ENCODE measurements around the gene PRKACB. TPM values are rescaled to one million over a fixed set of nuclear protein-coding genes. Genes with fewer than 3 reads are reported as not detected.

Gene PRKACB
- total and polyA plus RNA-seq, 4 donors, result 5.9 to 18.2 (median 8.9) TPM

DNA sequence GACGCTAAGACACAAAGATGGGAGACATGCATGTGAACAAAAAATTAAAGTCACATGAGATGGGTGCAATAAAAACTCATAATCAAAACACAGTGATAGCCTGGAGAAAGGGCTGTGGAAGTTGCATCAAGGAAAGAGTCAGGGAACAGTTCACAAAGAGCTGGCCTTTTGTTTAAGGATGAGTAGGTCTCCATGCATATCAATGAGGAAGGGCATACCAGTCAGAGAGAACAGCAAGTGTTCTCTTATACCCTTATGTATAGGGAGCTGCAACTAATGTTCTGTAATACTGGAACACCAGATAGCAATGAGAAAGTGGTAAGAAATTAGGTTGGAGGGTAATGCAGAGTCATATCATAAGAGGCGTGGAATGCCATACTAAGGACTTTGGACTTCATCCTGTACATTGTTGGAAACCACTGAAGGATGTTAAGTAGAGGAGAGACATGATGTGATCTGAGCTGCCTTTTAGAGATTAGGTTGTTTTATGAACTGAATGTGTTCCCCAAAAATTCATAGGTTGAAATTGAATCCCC, 110.7 kb downstream of the PRKACB start:
- H3K4me1 ChIP-seq (ENCODE audit: control insufficient read depth in 4 of 4, insufficient read depth in 4 of 4, low read length in 3 of 4), result no peaks in the 10 kb centered on the region
- no peak overlapping the region for H3K27ac ChIP-seq (ENCODE audit: low read depth in 1 of 2, low read length in 2 of 2)
- H3K9ac ChIP-seq (ENCODE audit: low read depth in 1 of 2, low read length in 2 of 2), result no peak overlapping the region
- H3K4me3 ChIP-seq (ENCODE audit: low read depth in 1 of 3, low read length in 3 of 3), result no peak overlapping the region
- no peaks in the 10 kb centered on the region for H3K36me3 ChIP-seq (ENCODE audit: control insufficient read depth in 4 of 4, insufficient read depth in 3 of 4, low read depth in 1 of 4, low read length in 3 of 4)
- TF ChIP-seq MAX (IDR thresholded peaks at IDR 0.05) (no peak), FOXA2 (IDR thresholded peaks at IDR 0.05) (no peak), TAF1 (conservative IDR thresholded peaks at IDR 0.05) (no peak), EGR1 (IDR thresholded peaks at IDR 0.05; ENCODE audit: low read depth in 2 of 2) (no peak), JUND (IDR thresholded peaks at IDR 0.05) (no peak)
- TF ChIP-seq, protein P1, sequence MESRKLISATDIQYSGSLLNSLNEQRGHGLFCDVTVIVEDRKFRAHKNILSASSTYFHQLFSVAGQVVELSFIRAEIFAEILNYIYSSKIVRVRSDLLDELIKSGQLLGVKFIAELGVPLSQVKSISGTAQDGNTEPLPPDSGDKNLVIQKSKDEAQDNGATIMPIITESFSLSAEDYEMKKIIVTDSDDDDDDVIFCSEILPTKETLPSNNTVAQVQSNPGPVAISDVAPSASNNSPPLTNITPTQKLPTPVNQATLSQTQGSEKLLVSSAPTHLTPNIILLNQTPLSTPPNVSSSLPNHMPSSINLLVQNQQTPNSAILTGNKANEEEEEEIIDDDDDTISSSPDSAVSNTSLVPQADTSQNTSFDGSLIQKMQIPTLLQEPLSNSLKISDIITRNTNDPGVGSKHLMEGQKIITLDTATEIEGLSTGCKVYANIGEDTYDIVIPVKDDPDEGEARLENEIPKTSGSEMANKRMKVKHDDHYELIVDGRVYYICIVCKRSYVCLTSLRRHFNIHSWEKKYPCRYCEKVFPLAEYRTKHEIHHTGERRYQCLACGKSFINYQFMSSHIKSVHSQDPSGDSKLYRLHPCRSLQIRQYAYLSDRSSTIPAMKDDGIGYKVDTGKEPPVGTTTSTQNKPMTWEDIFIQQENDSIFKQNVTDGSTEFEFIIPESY (IDR thresholded peaks at IDR 0.05), result no peak
- no peaks in the 10 kb centered on the region for H3K27me3 ChIP-seq (ENCODE audit: control insufficient read depth in 4 of 4, insufficient read depth in 4 of 4, low read length in 3 of 4)
- H3K9me3 ChIP-seq (ENCODE audit: control insufficient read depth in 4 of 4, low read length in 3 of 4), result peaks cover 0 to 2% (median 0%) of the 10 kb centered on the region in 4 donors
- no peak for DNase-seq (ENCODE audit: low spot score)
- 91% methylated on average over 2 of the region's 2 CpGs for whole genome bisulfite sequencing

DNA sequence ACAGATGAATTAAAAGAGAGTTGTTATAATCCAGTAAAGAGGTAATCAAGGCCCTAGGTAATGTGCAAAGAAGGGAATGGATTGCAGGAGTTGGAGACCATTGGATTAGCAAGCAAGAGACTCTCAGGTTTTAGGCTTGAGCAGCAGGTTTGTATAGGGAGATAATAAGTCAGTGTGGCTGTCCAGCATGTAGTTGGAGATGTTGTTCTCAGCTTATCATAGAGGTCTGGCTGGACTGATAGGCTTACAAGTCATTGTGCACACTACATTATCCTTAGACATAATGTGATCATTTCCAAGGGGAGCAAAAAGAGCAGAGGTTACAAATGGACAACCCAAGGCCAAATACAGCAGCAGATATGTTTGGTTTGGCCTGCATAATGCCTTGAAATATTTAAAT, 111.5 kb downstream of the PRKACB start:
- Histone ChIP-seq H3K9me3 (ENCODE audit: control insufficient read depth in 4 of 4, low read length in 3 of 4) (no peaks in the 10 kb centered on the region), H3K27me3 (ENCODE audit: control insufficient read depth in 4 of 4, insufficient read depth in 4 of 4, low read length in 3 of 4) (no peaks in the 10 kb centered on the region), H3K36me3 (ENCODE audit: control insufficient read depth in 4 of 4, insufficient read depth in 3 of 4, low read depth in 1 of 4, low read length in 3 of 4) (no peaks in the 10 kb centered on the region), H3K4me3 (ENCODE audit: low read depth in 1 of 3, low read length in 3 of 3) (no peak overlapping the region), H3K9ac (ENCODE audit: low read depth in 1 of 2, low read length in 2 of 2) (no peak overlapping the region), H3K27ac (ENCODE audit: low read depth in 1 of 2, low read length in 2 of 2) (no peak overlapping the region), H3K4me1 (ENCODE audit: control insufficient read depth in 4 of 4, insufficient read depth in 4 of 4, low read length in 3 of 4) (peaks cover 0 to 3% (median 0%) of the 10 kb centered on the region in 4 donors)
- TF ChIP-seq TAF1 (conservative IDR thresholded peaks at IDR 0.05), result no peak
- TF ChIP-seq, protein P1 (IDR thresholded peaks at IDR 0.05), result no peak
- TF ChIP-seq RAD21 (IDR thresholded peaks at IDR 0.05), result no peak
- no peak for TF ChIP-seq HNF4G (IDR thresholded peaks at IDR 0.05)
- no peak for TF ChIP-seq GABPA (IDR thresholded peaks at IDR 0.05 in 1 of 2, conservative IDR thresholded peaks at IDR 0.05 in 1 of 2)
- TF ChIP-seq NR2F2 (IDR thresholded peaks at IDR 0.05), result no peak
- TF ChIP-seq EGR1 (IDR thresholded peaks at IDR 0.05; ENCODE audit: low read depth in 2 of 2), result no peak
- no peak for TF ChIP-seq MAX (IDR thresholded peaks at IDR 0.05)
- TF ChIP-seq, protein P2, sequence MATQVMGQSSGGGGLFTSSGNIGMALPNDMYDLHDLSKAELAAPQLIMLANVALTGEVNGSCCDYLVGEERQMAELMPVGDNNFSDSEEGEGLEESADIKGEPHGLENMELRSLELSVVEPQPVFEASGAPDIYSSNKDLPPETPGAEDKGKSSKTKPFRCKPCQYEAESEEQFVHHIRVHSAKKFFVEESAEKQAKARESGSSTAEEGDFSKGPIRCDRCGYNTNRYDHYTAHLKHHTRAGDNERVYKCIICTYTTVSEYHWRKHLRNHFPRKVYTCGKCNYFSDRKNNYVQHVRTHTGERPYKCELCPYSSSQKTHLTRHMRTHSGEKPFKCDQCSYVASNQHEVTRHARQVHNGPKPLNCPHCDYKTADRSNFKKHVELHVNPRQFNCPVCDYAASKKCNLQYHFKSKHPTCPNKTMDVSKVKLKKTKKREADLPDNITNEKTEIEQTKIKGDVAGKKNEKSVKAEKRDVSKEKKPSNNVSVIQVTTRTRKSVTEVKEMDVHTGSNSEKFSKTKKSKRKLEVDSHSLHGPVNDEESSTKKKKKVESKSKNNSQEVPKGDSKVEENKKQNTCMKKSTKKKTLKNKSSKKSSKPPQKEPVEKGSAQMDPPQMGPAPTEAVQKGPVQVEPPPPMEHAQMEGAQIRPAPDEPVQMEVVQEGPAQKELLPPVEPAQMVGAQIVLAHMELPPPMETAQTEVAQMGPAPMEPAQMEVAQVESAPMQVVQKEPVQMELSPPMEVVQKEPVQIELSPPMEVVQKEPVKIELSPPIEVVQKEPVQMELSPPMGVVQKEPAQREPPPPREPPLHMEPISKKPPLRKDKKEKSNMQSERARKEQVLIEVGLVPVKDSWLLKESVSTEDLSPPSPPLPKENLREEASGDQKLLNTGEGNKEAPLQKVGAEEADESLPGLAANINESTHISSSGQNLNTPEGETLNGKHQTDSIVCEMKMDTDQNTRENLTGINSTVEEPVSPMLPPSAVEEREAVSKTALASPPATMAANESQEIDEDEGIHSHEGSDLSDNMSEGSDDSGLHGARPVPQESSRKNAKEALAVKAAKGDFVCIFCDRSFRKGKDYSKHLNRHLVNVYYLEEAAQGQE (IDR thresholded peaks at IDR 0.05), result no peak
- TF ChIP-seq RXRA (IDR thresholded peaks at IDR 0.05), result no peak
- TF ChIP-seq HNF4A (conservative IDR thresholded peaks at IDR 0.05), result no peak
- TF ChIP-seq FOXA2 (IDR thresholded peaks at IDR 0.05), result no peak
- no peak for DNase-seq (ENCODE audit: low spot score)
